GM04503 (cell line): ENCODE data around the gene NRTN.

ENCODE experiments used
- DNase-seq: peaks from one replicate; pipeline ENCODE4 v3.0.0-alpha.2; 2012; ENCODE audit warnings: low read depth

Gene NRTN

GRCh38 chr19:5790559-5791520 lies 14.0 kb upstream of the NRTN start, which contains the start of gene DUS3L:
Gene DUS3L (minus strand): TSS chr19:5791163. CDS start chr19:5791141, 22 bp downstream.
- DNase-seq: peak; percentile 87

GRCh38 chr19:5792224-5792623 lies 12.6 kb upstream of the NRTN start:
- DNase-seq: no peak

GRCh38 chr19:5793188-5793587 lies 11.7 kb upstream of the NRTN start:
- DNase-seq: no peak

- DNase-seq: no peak
These were observed 9.4 kb upstream of the NRTN start for GRCh38 chr19:5795382-5795919.

- no peak for DNase-seq
These were observed 6.6 kb upstream of the NRTN start for GRCh38 chr19:5798244-5798643.

GRCh38 chr19:5799247-5800241 lies 5.3 kb upstream of the NRTN start:
- DNase-seq: no peak

GRCh38 chr19:5800361-5801270 lies 4.3 kb upstream of the NRTN start:
- DNase-seq: no peak

DNA sequence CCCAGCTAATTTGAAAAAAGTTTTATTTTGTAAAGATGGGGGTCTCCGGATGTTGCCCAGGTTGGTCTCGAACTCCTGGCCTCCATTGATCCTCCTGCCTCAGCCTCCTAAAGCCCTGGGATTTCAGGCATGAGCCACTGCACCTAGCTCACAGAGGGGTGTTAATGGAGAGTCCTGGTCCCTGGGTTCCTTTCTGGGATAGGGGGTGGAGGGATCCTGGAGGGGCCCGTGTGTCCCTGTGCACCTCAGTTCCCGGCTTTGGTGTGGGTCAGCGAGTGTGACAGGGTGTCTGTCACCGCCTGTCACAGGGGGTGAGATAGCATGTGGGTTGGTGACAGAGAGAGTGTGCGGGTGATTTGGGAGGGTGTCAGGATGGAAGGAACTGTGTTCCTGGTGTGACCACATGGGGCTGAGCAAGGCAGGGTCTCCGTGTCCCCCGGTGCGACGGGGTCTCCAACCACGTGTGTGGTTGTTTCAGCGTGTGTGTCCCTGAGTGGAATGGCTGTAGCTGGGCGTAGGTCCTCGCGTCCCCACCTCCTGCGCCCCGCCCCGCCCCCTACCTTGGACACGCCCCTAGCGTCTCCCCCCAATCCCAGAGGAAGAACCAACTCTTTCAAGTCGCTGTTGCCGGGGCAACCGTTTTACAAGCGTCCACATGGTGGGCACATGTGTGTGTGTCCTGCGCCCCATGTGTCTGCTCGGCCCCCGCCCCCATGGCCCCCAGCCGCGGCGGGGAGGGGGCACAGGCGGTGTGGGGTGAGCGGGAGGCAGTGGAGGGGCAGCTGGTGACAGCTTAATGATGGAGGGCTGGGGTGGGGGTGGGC lies 2.9 kb upstream of the NRTN start:
- no peak for DNase-seq

DNA sequence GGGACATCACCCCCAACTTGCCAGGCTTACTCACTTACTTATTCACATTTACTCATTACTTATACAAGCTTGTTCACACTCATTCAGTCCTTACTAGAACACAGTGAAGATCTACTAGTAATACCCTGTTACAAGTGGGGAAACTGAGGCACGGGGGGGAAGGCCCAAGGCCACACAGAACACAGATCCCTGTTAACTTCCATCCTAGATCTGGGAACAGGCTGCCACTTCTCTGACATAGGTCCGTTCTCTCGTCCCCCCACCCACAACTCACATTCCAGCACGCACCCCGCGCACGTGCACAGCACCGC lies 1.5 kb upstream of the NRTN start:
- DNase-seq: no peak

GRCh38 chr19:5803752-5804515 lies 933 bp upstream of the NRTN start:
- no peak for DNase-seq

DNA sequence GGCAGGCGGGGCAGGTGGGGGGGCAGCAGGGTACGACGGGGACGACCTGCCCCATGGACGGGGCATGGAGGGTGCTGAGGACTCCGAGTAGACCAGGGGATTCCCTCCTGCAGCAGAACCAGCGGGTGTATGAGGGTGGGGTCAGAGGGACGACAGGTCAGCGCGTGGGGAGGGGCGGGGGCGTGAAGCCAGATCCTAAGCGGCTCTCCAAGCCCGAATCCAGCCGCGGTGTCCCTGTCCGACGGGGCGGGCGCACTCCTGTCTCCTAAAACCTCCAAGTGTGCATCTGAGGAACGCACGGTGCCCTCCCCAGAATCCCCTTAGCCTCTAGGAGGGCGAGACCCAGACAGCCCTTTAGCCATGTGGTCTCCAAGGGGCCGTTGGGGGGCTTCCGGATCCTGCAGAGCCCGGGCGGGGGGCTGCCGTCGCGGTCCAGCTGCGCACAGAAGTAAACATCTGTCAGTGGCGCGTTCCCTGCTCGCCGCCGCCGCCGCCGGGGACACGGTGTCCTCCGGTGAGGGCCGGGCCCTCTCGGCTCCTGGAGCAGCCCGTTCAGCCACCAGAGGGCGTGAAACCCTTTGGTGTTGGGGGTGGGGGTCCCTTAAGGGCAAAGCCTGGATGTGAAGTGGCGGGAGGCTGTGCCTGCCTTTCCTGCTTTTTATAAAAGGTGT lies 730 bp downstream of the NRTN start:
- DNase-seq: no peak

DNA sequence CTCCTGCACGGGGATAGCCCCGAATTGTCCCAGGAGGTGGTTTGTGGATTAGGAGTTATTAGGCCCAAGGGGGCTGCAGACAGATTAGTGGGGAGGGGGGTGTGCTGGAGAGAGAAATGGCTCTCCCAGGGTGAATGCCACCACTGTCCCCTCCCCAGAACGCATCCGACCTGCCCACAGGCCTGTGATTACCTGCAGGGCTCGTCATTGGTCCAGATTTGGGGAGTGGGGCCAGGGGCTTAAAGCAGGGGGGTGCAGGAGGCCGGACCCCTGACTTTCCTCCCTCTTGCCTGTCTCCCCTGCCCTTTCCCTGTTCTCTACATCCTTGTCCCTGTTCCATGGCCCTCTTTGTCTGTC lies 1.2 kb downstream of the NRTN start:
- DNase-seq: no peak

- no peak for DNase-seq
These were observed 2.0 kb downstream of the NRTN start for GRCh38 chr19:5806905-5807304.

GRCh38 chr19:5808120-5808816 lies 3.4 kb downstream of the NRTN start:
- DNase-seq: no peak

DNA sequence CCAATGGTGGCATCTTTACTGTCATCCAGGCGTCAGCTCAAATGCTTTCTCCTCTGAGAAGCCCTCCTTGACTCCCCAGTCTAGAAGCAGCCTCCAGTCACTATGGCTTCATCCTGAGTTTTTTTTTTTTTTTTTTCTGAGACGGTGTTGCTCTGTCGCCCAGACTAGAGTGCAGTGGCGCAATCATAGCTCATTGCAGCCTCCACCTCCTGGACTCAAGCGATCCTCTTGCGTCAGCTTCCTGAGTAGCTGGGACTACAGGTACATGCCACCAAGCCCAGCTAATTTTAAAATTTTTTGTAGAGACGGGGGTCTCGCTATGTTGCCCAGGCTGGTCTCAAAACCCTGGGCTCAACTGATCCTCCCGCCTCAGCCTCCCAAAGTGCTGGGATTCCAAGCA lies 4.2 kb downstream of the NRTN start:
- DNase-seq: no peak

- DNase-seq: no peak
These were observed 4.6 kb downstream of the NRTN start for GRCh38 chr19:5809469-5809868.

DNA sequence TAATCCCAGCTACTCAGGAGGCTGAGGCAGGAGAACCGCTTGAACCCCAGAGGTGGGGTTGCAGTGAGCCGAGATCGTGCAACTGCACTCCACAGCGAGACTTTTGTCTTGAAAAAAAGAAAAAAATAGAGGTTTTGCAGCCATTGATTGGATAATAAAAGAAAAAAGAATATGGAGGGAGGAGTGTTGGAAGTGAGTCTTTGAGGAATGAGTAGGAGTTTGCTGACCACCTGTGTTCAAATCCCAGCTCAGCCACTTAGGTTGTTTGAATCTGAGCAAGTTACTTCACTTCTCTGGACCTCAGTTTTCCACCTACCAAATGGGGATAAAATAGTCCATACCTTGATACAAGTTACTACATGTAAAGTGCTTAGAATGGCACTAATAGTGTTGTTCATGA lies 6.2 kb downstream of the NRTN start:
- DNase-seq: no peak

DNA sequence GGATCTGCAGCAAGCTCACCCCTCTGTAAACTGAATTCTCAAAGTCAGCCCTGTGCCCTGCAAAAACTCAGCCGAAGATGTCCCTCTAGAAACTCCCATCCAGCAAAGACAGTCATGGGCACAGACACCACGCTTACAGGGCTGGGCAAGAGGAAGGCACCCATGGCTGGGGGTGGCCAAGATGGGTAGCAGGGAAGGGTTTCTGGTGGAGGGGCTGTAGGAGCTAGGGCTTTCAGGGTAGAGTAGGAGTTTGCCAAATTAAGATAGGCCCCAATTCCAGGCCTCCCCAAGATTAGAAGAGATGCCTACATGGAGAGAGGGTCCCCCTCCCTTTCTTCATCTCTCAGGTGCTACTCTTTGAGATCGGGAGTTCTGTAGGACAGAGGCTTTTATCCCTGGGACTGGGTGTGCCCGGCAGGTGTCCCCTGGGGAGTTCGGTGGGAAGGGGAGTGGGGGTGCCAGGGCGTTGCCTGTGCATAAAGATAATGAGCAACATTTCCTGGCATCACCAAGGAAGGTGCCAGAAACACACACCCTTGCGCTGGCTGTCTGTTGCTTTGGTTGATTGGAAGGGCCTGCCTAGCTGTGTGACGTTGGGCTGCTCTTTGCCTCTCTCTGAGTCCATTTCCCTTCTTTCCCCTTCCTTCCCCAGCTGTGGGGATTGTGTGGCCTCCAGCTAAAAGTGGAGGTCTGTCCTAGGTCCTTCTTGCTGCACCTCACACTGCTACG lies 9.4 kb downstream of the NRTN start:
- DNase-seq: no peak
